ENCODE data around the gene MOV10L1. TPM values are rescaled to one million over a fixed set of nuclear protein-coding genes. Genes with fewer than 3 reads are reported as not detected.

The MOV10L1 gene
- total RNA-seq, 2 donors from 2014 or later, result 0.36 to 18.9 TPM

DNA sequence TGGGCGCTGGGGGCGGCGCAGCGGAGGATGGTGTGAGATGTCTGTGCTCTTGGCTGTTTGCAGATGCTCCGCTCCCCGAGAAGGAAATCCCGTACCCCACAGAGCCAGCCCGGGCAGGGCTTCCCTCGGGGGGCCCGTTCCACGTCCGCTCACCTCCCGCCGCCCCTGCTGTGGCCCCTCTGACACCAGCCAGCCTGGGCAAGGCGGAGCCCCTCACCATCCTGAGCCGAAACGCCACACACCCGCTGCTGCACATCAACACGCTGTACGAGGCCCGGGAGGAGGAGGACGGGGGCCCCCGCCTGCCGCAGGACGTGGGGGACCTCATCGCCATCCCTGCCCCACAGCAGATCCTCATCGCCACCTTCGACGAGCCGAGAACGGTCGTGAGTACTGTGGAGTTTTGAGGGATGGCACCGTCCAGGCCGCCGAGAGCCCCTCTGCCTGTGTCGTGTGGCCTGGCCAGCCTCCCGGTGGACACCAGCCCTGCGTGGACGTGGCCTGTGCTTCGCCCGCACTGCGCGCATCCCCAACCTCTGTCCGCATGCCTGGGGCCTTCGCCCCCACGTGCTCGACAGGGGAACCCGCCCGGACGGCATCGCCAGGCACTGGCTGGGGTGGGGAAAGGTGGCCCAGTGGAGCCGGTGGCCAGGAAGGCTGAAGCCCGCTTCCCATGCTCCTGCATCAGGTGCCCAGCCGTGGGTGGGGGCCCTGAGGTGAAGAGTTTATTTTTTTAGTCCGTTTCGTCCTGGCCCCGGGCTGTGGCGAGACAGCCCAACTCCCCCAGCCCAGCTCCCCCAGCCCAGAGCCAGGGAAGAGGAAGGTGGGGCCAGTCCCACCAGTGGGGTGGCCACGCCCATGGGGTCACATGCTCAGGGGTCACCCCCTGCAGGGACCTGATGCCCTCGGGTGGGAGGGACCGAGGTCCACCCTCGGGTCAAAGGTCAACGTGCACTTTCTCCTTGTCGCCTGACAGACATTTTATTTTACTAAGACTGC is 89.4 kb downstream of the MOV10L1 start:
- intact Hi-C loops (cut with DNase I), result no loop called here
- no peak for DNase-seq (ENCODE audit: low spot score)
- Histone ChIP-seq H3K9me3 (no peaks in the 10 kb centered on the region), H3K27me3 (replicated peaks; ENCODE audit: insufficient read depth) (no peaks in the 10 kb centered on the region), H3K27ac (no peak overlapping the region), H3K4me1 (replicated peaks) (peaks cover 6% of the 10 kb centered on the region), H3K36me3 (no peaks in the 10 kb centered on the region), H3K4me3 (no peak overlapping the region)
- TF ChIP-seq, protein P1, sequence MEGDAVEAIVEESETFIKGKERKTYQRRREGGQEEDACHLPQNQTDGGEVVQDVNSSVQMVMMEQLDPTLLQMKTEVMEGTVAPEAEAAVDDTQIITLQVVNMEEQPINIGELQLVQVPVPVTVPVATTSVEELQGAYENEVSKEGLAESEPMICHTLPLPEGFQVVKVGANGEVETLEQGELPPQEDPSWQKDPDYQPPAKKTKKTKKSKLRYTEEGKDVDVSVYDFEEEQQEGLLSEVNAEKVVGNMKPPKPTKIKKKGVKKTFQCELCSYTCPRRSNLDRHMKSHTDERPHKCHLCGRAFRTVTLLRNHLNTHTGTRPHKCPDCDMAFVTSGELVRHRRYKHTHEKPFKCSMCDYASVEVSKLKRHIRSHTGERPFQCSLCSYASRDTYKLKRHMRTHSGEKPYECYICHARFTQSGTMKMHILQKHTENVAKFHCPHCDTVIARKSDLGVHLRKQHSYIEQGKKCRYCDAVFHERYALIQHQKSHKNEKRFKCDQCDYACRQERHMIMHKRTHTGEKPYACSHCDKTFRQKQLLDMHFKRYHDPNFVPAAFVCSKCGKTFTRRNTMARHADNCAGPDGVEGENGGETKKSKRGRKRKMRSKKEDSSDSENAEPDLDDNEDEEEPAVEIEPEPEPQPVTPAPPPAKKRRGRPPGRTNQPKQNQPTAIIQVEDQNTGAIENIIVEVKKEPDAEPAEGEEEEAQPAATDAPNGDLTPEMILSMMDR (IDR thresholded peaks at IDR 0.05), result no peak
- TF ChIP-seq POLR2A (IDR thresholded peaks at IDR 0.05), result no peak
- TF ChIP-seq POLR2AphosphoS5 (IDR thresholded peaks at IDR 0.05), result no peak
- 85% methylated on average over 58 of the region's 64 CpGs for WGBS

DNA sequence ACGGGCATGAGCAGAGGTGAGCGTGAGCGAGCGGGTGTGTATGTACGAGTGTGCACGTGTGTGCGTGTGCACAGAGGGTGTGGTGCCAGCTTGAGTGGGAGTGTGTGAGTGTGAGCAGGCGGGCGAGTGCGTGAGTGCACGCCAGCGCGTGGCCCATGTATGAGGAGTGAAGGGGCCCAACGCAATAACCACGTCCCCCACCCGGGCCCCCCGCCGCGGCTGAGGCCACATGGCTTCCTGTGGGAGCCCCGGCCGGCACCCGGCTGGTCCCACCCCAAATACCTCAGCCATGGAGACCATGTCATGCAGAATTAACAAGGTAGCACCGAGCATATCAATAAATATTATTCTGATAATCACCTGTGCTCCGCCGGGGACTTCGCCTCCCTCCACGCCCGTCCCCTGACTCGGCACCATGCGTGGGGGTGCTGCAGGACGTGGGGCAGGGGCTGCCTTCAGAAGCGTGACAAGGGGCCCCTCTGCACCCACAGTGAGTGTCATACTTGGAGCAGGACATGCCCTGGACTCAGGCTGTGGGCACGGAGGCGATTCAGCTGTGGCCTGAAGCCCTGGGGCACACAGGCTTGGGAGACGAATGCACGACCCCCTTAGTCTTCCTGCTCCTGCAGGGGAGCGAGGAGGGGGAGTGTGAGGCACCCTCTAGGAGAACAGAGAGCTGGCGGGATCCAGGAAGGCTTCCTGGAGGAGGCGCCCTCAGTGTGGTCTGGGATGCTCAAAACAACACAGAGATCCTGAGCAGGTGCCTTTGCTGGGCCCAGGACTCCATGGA is 90.3 kb downstream of the MOV10L1 start:
- Histone ChIP-seq H3K9me3 (no peaks in the 10 kb centered on the region), H3K36me3 (no peaks in the 10 kb centered on the region), H3K27ac (no peak overlapping the region), H3K4me1 (replicated peaks) (peaks cover 8% of the 10 kb centered on the region), H3K27me3 (replicated peaks; ENCODE audit: insufficient read depth) (no peaks in the 10 kb centered on the region), H3K4me3 (no peak overlapping the region)
- no peak for DNase-seq (ENCODE audit: low spot score)
- intact Hi-C loops (cut with DNase I), result no loop called here
- TF ChIP-seq, protein P1 (IDR thresholded peaks at IDR 0.05), result no peak
- no peak for TF ChIP-seq POLR2A (IDR thresholded peaks at IDR 0.05)
- WGBS, result 84% methylated on average over 39 of the region's 39 CpGs

DNA sequence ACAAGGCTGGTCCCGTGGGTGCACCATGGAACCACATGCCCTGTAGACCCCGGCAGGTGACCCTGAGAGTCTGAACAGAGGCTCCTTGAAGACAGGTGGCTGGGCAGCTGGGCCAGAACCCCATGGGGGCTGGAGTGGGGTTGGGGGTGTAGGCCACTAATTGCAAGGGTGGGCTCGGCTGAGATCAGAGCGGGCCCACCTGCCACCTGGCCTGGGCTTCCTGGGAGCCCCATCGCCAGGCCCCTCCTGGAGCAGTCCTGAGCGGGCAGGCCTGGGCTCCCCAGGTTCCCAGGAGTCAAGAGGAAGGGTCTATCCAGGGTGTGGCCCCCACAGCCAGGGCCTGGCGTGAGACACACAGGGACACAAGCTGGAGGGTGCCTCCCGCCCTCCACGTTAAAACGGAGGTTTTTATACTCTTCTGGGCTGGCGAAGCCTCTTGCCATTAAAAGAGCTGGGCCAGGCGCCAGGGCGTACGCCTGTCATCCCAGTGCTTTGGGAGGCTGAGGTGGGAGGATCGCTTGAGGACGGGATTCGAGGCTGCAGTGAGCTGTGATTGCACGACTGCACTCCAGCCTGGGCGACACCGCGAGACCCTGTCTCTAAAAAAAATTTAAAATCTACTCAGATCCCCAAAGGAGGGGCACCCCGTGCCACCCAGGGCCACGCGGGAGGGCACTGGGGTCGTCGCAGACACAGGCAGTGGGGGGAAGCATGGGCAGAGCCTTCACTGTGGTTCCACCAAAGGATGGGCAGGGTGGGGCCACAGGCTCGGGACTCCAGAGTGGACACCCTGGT is 91.1 kb downstream of the MOV10L1 start:
- DNase-seq (ENCODE audit: low spot score), result no peak
- H3K27me3 ChIP-seq (replicated peaks; ENCODE audit: insufficient read depth), result no peaks in the 10 kb centered on the region
- TF ChIP-seq POLR2AphosphoS5 (IDR thresholded peaks at IDR 0.05), result no peak
- TF ChIP-seq POLR2A (IDR thresholded peaks at IDR 0.05), result no peak
- TF ChIP-seq, protein P1 (IDR thresholded peaks at IDR 0.05), result no peak
- H3K36me3 ChIP-seq, result no peaks in the 10 kb centered on the region
- intact Hi-C loops (cut with DNase I), result no loop called here
- H3K27ac ChIP-seq, result no peak overlapping the region
- H3K4me1 ChIP-seq (replicated peaks), result peaks cover 8% of the 10 kb centered on the region
- no peaks in the 10 kb centered on the region for H3K9me3 ChIP-seq
- no peak overlapping the region for H3K4me3 ChIP-seq
- WGBS, result 89% methylated on average over 27 of the region's 27 CpGs

DNA sequence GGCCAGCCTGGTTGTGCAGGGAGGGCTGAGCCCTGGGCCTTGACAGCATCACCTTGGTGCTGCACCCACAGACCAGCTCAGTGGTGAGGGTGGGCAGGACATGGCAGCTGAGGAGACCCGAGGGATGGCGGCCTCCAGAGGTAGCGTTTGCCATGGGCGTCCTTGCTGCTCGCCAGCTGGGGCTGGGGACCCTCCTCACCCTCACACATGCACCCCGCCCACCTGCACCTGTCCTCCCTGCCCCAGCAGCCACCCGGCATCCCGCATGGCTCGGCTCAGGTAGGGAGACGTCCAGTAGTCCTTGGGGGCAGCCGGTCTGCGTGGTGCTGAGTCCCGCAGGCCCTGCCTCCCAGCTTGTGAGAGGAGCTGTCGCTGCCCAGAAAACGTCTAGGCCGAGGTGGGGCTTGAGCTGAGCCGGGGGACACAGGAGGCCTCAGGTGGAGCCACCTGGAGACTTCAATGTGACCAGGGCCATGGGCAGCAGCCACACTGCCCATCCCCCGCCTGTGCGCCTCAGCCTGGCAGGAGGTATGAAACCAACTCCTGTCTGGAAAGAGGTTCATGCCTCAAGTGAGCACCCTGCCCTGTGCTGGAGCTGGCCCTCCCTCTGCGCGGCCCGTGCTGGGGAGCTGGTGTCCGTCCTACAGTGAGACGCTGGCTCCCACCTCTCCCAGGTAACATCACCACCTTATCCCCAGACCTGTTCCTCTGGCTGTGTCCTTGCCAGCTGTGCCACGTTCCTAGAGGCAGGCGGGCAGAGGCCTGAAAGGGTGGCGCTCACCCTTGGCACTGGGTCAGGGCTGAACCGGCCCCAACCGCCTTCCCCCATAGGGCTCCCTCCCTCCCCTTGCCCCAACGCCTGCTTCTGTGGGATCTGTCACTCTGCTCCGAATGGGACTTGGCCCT is 92.6 kb downstream of the MOV10L1 start:
- peak; percentile 80 for DNase-seq (ENCODE audit: low spot score)
- peak; percentile 34 for TF ChIP-seq POLR2A (IDR thresholded peaks at IDR 0.05)
- TF ChIP-seq, protein P1 (IDR thresholded peaks at IDR 0.05), result no peak
- peak; percentile 58 for TF ChIP-seq POLR2AphosphoS5 (IDR thresholded peaks at IDR 0.05)
- Histone ChIP-seq H3K9me3 (no peaks in the 10 kb centered on the region), H3K27ac (peak overlapping the region; percentile 16 to 52), H3K4me3 (no peak overlapping the region), H3K27me3 (replicated peaks; ENCODE audit: insufficient read depth) (no peaks in the 10 kb centered on the region), H3K4me1 (replicated peaks) (peaks cover 8% of the 10 kb centered on the region), H3K36me3 (no peaks in the 10 kb centered on the region)
- 66% methylated on average over 30 of the region's 31 CpGs for WGBS
- intact Hi-C loops (cut with DNase I), result no loop called here
